Measurements from ENCODE around the gene SMG7.

Gene SMG7

DNA sequence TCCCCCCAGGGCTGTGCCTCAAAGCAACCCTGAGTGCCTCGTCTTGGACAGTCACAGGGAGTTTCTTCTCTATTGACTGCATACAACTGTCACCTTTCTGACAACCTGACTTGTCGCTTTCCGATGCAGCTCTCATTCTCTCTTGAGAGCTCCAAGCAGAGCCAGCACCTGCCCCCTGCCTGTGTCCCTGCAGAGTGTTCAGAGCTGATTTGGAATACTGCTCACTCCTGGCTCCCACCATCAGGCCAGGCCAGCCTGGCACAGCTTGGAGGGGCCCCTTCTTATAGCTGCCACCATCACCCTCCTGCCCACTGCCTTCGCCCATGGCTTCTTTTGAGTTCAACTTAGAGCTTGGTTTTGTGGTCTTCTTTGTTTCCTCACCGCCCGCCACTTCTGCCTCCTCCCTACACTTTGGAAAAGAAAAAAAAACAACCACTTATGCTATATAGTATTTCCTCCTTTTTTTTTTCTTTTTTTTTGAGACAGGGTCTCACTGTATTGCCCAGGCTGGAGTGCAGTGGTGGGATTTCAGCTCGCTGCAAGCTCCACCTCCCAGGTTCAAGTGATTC is 105.7 kb downstream of the SMG7 start:
- TF ChIP-seq SIN3A (IDR thresholded peaks at IDR 0.05; ENCODE audit: borderline replicate concordance, insufficient read depth, low read length) (no peak), FOXP2 (optimal IDR thresholded peaks at IDR 0.05; ENCODE audit: borderline replicate concordance, extremely low read depth, extremely low read length, insufficient read depth) (no peak), REST (IDR thresholded peaks at IDR 0.05; ENCODE audit: insufficient read depth in 1 of 2, low read depth in 2 of 2, low read length in 2 of 2) (no peak), POLR2AphosphoS5 (IDR thresholded peaks at IDR 0.05; ENCODE audit: low read depth, low read length) (no peak), TAF1 (IDR thresholded peaks at IDR 0.05; ENCODE audit: borderline replicate concordance, insufficient read depth, low read length) (no peak)

GRCh38 chr1:183578856-183579255 is 106.6 kb downstream of the SMG7 start:
- TF ChIP-seq TAF1 (IDR thresholded peaks at IDR 0.05; ENCODE audit: borderline replicate concordance, insufficient read depth, low read length) (no peak), POLR2AphosphoS5 (IDR thresholded peaks at IDR 0.05; ENCODE audit: low read depth, low read length) (no peak), SIN3A (IDR thresholded peaks at IDR 0.05; ENCODE audit: borderline replicate concordance, insufficient read depth, low read length) (no peak), REST (IDR thresholded peaks at IDR 0.05; ENCODE audit: insufficient read depth in 1 of 2, low read depth in 2 of 2, low read length in 2 of 2) (no peak), FOXP2 (optimal IDR thresholded peaks at IDR 0.05; ENCODE audit: borderline replicate concordance, extremely low read depth, extremely low read length, insufficient read depth) (no peak)

DNA sequence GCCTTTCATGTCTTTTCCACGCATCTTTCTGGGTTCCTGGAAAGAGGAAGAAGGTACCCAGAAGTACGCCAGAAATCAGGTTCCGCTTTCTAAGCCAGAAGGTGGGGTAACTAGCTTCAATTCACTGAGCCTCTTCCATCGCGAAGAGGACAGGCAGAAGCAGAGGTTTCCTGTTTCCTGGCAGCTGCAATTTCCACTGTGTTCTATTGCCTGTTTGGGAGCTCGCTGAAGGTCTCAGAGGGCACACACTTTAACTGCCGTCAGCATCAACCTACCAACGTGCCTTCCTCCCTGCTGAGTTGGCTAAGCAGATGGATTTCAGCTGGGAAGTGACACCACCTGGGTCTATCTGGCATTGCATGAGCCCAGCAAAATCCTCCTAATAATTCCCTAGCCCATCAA is 108.0 kb downstream of the SMG7 start:
- TF ChIP-seq POLR2AphosphoS5 (IDR thresholded peaks at IDR 0.05; ENCODE audit: low read depth, low read length) (no peak), FOXP2 (optimal IDR thresholded peaks at IDR 0.05; ENCODE audit: borderline replicate concordance, extremely low read depth, extremely low read length, insufficient read depth) (no peak)

GRCh38 chr1:183582021-183582713 is 109.9 kb downstream of the SMG7 start:
- TF ChIP-seq FOXP2 (optimal IDR thresholded peaks at IDR 0.05; ENCODE audit: borderline replicate concordance, extremely low read depth, extremely low read length, insufficient read depth) (no peak), REST (IDR thresholded peaks at IDR 0.05; ENCODE audit: insufficient read depth in 1 of 2, low read depth in 2 of 2, low read length in 2 of 2) (no peak), SIN3A (IDR thresholded peaks at IDR 0.05; ENCODE audit: borderline replicate concordance, insufficient read depth, low read length) (no peak), POLR2AphosphoS5 (IDR thresholded peaks at IDR 0.05; ENCODE audit: low read depth, low read length) (no peak), TAF1 (IDR thresholded peaks at IDR 0.05; ENCODE audit: borderline replicate concordance, insufficient read depth, low read length) (no peak)

DNA sequence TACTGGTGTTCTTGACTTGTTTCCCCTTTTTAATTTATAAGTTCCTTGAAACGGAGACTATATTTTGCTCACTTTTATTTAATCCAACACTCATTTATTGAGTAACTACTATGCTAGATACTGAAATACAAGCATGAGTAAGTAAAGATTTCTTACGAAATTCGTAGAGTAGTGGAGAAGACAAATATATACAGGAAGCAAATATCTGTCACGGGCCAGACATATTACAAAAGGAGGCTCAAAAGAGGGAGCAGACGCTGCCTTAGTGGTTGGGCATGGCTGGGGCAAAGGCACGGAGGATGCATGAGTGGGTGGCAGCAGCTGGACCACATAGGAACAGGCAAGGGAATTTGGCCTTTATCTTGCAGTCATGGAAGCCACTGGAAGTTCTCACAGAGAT is 111.2 kb downstream of the SMG7 start:
- TF ChIP-seq REST (IDR thresholded peaks at IDR 0.05; ENCODE audit: insufficient read depth in 1 of 2, low read depth in 2 of 2, low read length in 2 of 2), result no peak
